ENCODE results near the gene DDX47. TPM values are rescaled to one million over a fixed set of nuclear protein-coding genes. Genes with fewer than 3 reads are reported as not detected.
"Not testable (repeated sequence)": the region's sequence is repeated elsewhere in the genome, so short reads cannot be mapped to it uniquely, and the experiment has no call there.

The DDX47 gene
- total and polyA plus RNA-seq, 8 donors, result 17.9 to 34.5 (median 26.2) TPM

- H3K36me3 ChIP-seq, result peaks cover 0 to 22% (median 16%) of the 10 kb centered on the region in 3 donors
- ATAC-seq (no peak), FAIRE-seq (no peak), DNase-seq (no peak)
- intact Hi-C loops (cut with DNase I), result no loop called here
- TF ChIP-seq CTCF (IDR thresholded peaks at IDR 0.05), result no peak
- H3K4me3 ChIP-seq, result no peak overlapping the region
- H3K4me1 ChIP-seq, result peaks cover 0 to 19% (median 0%) of the 10 kb centered on the region in 3 donors
- H3K27ac ChIP-seq, result no peak overlapping the region
- no peaks in the 10 kb centered on the region for H3K9me3 ChIP-seq
- no peaks in the 10 kb centered on the region for H3K27me3 ChIP-seq
- 96 to 99% methylated on average over 2 of the region's 2 CpGs for WGBS, 2 donors
Observed at GRCh38 chr12:12819221-12819620, 6.1 kb downstream of the DDX47 start.

GRCh38 chr12:12819752-12820311, 6.7 kb downstream of the DDX47 start:
- Histone ChIP-seq H3K27ac (no peak overlapping the region), H3K4me1 (peaks cover 0 to 13% (median 0%) of the 10 kb centered on the region in 3 donors), H3K27me3 (no peaks in the 10 kb centered on the region), H3K9me3 (no peaks in the 10 kb centered on the region), H3K36me3 (peaks cover 0 to 25% (median 22%) of the 10 kb centered on the region in 3 donors), H3K4me3 (no peak overlapping the region)
- FAIRE-seq, result no peak
- ATAC-seq, result peak in 2 of 4 donors; percentile 53 to 62
- intact Hi-C loops (cut with DNase I), result no loop called here
- DNase-seq, result no peak
- WGBS, 2 donors, result 66 to 85% methylated on average over 2 of the region's 2 CpGs
- no peak for TF ChIP-seq CTCF (IDR thresholded peaks at IDR 0.05)

GRCh38 chr12:12820376-12820775, 7.2 kb downstream of the DDX47 start:
- 95% methylated on average over 11 of the region's 11 CpGs for WGBS, 2 donors
- H3K36me3 ChIP-seq, result peaks cover 0 to 29% (median 22%) of the 10 kb centered on the region in 3 donors
- H3K4me1 ChIP-seq; ATAC-seq; H3K27me3 ChIP-seq; DNase-seq; intact Hi-C loops (cut with DNase I); H3K27ac ChIP-seq; FAIRE-seq; H3K4me3 ChIP-seq; H3K9me3 ChIP-seq: not testable (repeated sequence)

DNA sequence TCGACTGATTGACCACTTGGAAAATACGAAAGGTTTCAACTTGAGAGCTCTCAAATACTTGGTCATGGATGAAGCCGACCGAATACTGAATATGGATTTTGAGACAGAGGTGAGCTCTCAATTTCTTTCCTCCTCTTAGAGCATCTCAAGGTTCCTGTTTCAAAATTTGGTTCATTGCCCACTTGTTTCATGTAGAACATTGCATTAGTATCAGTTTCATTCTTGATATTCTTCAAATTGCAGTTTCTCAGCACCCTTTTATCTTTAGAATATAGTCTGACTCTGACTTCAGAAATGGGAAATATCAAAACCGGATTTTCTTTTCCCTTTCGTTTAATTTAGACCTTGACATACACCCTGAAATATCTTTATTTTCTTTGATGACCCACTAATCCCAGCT, 8.8 kb downstream of the DDX47 start:
- H3K9me3 ChIP-seq, result no peaks in the 10 kb centered on the region
- no peak for ATAC-seq
- peaks cover 0 to 45% (median 29%) of the 10 kb centered on the region in 3 donors for H3K36me3 ChIP-seq
- WGBS, 2 donors, result 85 to 91% methylated on average over 6 of the region's 6 CpGs
- H3K27ac ChIP-seq, result no peak overlapping the region
- no peaks in the 10 kb centered on the region for H3K4me1 ChIP-seq
- no peak for DNase-seq
- intact Hi-C loops (cut with DNase I), result no loop called here
- TF ChIP-seq CTCF (IDR thresholded peaks at IDR 0.05), result no peak
- H3K27me3 ChIP-seq, result no peaks in the 10 kb centered on the region
- FAIRE-seq, result no peak
- H3K4me3 ChIP-seq, result no peak overlapping the region

DNA sequence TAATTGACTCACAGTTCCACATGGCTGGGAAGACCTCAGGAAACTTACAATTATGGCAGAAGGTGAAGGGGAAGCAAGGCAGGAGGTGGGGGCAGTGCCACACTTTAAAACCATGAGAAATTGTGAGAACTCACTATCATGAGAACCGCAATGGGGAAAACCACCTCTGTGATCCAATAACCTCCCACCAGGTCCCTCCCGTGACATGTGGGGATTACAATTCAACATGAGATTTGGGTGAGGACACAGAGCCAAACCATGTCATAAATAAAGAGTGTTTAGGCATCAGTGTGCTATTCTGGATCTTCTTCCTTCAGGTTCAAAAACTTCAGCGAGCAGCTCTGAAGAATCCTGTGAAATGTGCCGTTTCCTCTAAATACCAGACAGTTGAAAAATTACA, 9.7 kb downstream of the DDX47 start:
- no peak for FAIRE-seq
- Histone ChIP-seq H3K36me3 (peaks cover 0 to 54% (median 38%) of the 10 kb centered on the region in 3 donors), H3K4me1 (no peaks in the 10 kb centered on the region), H3K27me3 (no peaks in the 10 kb centered on the region), H3K4me3 (no peak overlapping the region), H3K27ac (no peak overlapping the region), H3K9me3 (no peaks in the 10 kb centered on the region)
- WGBS, 2 donors, result 96 to 97% methylated on average over 4 of the region's 4 CpGs
- DNase-seq, result no peak
- ATAC-seq, result no peak
- TF ChIP-seq CTCF (IDR thresholded peaks at IDR 0.05), result no peak
- intact Hi-C loops (cut with DNase I), result no loop called here

Data from pancreas (tissue), 10 donors.